Fibroblast of villous mesenchyme (primary cell): ENCODE data around the gene ZDHHC3. TPM values are rescaled to one million over a fixed set of nuclear protein-coding genes. Genes with fewer than 3 reads are reported as not detected.
"Not testable (repeated sequence)": the region's sequence is repeated elsewhere in the genome, so short reads cannot be mapped to it uniquely, and the experiment has no call there.

ENCODE experiments used
- DNase-seq: peaks from one replicate; pipeline ENCODE4 v3.0.0-alpha.2; 2010; ENCODE audit warnings: low read depth
- H3K4me3 ChIP-seq: 2 replicates; pipeline ENCODE4 v1.5.1; 2011; ENCODE audit warnings: low read depth, mild to moderate bottlenecking, low read length
- CTCF ChIP-seq: IDR thresholded peaks from 2 replicates; pipeline ENCODE4 v1.5.1; 2012; ENCODE audit warnings: low read depth, mild to moderate bottlenecking, low read length; ENCODE audit not compliant: insufficient read depth
- total RNA-seq: library from RNA; depleted of rRNA; stranded (reverse); fragments of >200 nt; gene quantifications from 2 replicates; pipeline ENCODE4 v1.2.3, GENCODE V29; 2012

Gene ZDHHC3
- total RNA-seq, 1 donor: 60.0 TPM

DNA sequence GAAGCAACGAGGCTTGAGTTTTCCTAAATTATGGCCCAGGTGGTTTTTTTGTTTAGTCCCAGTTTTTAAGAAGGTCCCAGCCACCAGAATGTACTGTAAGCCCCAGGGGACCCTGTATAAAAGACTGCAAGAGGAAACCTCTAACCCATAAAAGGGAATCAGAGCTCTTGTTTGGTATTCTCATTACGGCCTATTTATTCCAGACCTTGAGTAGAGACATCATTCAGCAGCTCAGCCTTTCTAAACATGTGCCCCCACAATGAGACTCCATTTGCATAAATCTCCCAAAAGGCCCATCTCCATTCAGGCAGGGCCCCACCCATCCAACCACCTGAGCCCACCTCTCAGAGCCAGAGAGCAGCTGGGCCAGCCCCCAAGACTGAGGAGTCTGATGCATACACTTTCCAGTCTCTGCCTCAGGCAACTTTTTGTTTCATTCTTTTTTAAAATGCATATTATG is 25.7 kb downstream of the ZDHHC3 start:
- TF ChIP-seq CTCF: no peak
- no peak overlapping the region for H3K4me3 ChIP-seq
- DNase-seq: no peak

DNA sequence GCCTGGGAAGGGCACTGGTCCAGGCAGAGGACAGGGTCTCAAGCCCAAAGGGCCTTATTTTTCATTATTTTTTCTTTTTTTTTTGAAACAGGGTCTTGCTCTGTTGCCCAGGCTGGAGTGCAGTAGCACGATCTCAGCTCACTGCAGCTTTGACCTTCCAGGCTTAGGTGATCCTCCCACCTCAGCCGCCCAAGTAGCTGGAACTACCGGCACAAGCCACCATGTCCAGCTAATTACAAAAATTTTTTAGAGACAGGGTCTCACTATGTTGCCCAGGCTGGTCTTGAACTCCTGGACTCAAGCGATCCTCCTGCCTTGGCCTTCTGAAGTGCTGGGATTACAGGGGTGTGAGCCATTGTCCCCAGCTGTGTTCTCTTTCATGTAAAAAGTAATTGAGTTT is 26.2 kb downstream of the ZDHHC3 start:
- H3K4me3 ChIP-seq, DNase-seq: not testable (repeated sequence)

DNA sequence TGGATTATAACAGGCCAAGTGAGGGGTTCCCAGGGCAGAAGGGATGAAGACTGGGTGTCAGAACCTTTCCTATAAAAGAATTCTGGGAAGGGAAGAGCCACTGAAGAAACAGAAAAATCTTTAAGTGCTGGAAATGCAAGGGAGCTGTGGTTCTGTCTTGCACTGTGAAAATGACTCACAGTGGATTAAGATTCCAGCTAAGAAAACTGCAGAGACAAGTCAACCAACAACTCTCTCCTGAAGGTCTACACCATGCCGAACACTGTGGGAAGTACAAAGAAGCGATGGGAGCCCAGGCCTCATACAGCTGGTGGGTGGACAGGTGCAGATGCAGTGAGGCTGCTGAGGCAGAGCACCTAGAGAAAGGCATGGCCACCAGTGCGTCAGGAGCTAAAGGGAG is 27.7 kb downstream of the ZDHHC3 start:
- DNase-seq: no peak
- H3K4me3 ChIP-seq: no peak overlapping the region
- TF ChIP-seq CTCF: no peak

- TF ChIP-seq CTCF: no peak
- DNase-seq: peak; percentile 23
- no peak overlapping the region for H3K4me3 ChIP-seq
Observed at GRCh38 chr3:44942202-44942921, 33.6 kb downstream of the ZDHHC3 start.

DNA sequence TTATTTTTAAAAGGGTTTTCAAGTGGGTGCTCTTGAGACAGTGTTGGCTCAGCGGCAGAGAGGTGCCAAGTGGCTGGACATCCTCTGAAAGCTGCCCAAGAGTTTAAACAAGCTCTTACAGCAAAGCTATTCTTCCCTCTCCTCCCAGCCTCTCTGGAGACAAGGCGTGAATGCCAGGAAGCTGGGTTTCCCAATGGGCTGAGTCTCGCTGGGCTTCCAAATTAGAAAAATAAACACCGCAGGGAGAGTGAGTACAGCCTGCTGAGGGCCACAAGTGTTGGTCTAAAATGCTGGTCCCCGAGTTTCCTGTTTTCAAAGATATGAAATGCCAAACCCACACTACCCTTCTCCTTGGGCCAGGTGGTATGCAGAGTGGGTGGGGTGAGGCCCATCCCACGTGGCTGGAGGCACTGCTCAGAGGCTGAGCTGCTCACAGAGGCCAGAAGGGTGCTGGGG is 36.4 kb downstream of the ZDHHC3 start:
- no peak overlapping the region for H3K4me3 ChIP-seq
- DNase-seq: peak; percentile 8
- no peak for TF ChIP-seq CTCF

DNA sequence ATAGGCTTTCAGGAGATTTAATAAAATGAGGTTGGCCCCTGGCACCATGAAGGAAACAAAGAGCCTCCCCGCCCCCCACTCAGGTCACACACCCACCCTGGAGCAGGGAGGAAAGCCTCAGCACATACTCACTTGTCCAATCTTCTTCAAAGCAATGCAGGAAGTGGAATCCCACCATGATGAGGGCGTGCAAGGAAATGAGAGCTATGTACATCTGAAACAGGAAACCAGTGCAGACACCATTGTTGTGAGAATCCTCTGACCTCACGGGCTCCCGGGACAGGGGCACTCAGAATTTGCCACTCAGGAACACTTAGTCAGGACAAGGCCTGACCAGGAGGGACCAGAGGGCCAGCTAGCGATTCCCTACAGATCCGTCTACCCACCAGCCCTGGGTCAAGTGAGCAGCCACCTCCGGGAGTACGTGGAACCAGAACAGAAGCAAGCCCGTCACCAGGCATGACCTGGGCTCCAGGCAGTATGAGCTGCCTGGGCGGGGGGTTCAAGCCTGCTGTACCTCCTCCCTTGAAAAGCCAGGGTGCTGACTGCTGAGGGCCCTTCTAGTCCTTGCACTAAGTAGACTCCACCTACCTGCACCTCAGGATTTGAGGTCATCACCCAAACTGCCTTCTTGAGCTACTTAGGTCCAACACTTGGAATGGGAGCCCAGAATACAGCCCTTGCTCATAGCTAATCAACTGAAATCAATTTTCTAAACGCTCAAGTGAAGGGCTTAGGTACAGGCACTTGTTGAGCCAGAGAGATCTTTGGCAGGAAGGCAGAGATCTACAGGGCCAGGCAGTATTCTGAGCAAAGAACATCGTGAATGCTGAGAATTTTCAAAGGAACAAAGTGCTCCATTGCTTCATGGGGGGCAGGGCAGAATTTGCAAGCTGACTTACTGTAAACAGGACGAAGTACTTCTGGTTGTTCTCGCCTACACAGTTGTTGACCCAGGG is 42.7 kb downstream of the ZDHHC3 start:
- DNase-seq: no peak
- TF ChIP-seq CTCF: no peak
- no peak overlapping the region for H3K4me3 ChIP-seq

DNA sequence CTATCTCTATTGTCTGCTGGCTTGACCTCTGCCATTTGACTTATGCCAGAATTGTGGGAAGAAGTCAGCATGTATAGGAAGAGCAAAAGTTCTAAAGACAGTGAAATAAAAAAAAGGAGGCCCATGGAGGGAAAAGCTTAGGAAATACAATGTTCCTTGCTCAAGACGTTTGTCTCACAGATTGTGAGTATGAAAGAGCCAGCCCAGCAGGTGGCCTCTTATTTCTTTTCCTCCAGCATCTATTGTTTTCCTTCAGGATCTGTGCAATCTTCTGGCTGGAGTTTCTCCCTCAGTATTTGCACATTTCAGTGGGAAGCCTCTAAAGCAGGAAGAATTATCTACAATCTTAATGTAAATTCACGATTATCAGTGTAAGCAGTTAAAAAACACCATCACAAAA is 43.7 kb downstream of the ZDHHC3 start:
- no peak for DNase-seq
- no peak for TF ChIP-seq CTCF
- no peak overlapping the region for H3K4me3 ChIP-seq
